HG03457 (cell line): ENCODE measurements around the gene ESYT2.
"Not testable (repeated sequence)": the region's sequence is repeated elsewhere in the genome, so short reads cannot be mapped to it uniquely, and the experiment has no call there.

ENCODE experiments used
- ATAC-seq: cut with Tn5 transposase; IDR thresholded peaks from one replicate; pipeline ENCODE4 v1.9.1; 2021; ENCODE audit warnings: moderate number of reproducible peaks; ENCODE audit not compliant: unreplicated experiment

ESYT2 gene

GRCh38 chr7:158703679-158704523 is 125.4 kb downstream of the ESYT2 start:
- not testable (repeated sequence) for ATAC-seq

GRCh38 chr7:158702944-158703343 is 126.4 kb downstream of the ESYT2 start:
- ATAC-seq, result no peak

GRCh38 chr7:158702196-158702595 is 127.1 kb downstream of the ESYT2 start:
- ATAC-seq, result no peak

GRCh38 chr7:158700008-158700407 is 129.3 kb downstream of the ESYT2 start:
- no peak for ATAC-seq

GRCh38 chr7:158699341-158699740 is 130.0 kb downstream of the ESYT2 start:
- ATAC-seq, result no peak

GRCh38 chr7:158698657-158699195 is 130.6 kb downstream of the ESYT2 start:
- ATAC-seq, result no peak

- ATAC-seq, result not testable (repeated sequence)
Measured at GRCh38 chr7:158697597-158697996, 131.7 kb downstream of the ESYT2 start.

- ATAC-seq, result peak; percentile 74
Measured at GRCh38 chr7:158695726-158696452, 133.4 kb downstream of the ESYT2 start.

- ATAC-seq, result no peak
Measured at GRCh38 chr7:158695056-158695455, 134.3 kb downstream of the ESYT2 start.

- no peak for ATAC-seq
Measured at GRCh38 chr7:158694650-158695049, 134.7 kb downstream of the ESYT2 start.

- ATAC-seq, result no peak
Measured at GRCh38 chr7:158689488-158689887, 139.8 kb downstream of the ESYT2 start.

- ATAC-seq, result no peak
Measured at GRCh38 chr7:158687406-158687805, 141.9 kb downstream of the ESYT2 start.

GRCh38 chr7:158685693-158686092 is 143.6 kb downstream of the ESYT2 start:
- ATAC-seq, result no peak

- no peak for ATAC-seq
Measured at GRCh38 chr7:158684329-158684728, 145.0 kb downstream of the ESYT2 start.

- ATAC-seq, result no peak
Measured at GRCh38 chr7:158683541-158683940, 145.8 kb downstream of the ESYT2 start.

- ATAC-seq, result no peak
Measured at GRCh38 chr7:158682456-158682855, 146.9 kb downstream of the ESYT2 start.
